Thoracic aorta (tissue), 2 donors: ENCODE data around the gene FBXO15. TPM values are rescaled to one million over a fixed set of nuclear protein-coding genes. Genes with fewer than 3 reads are reported as not detected.

ENCODE experiments used
- ATAC-seq: fragments of 150-250 bp; one replicate; pipeline ENCODE4 v1.8.0; 2017; ENCODE audit warnings: low read depth; ENCODE audit not compliant: insufficient number of reproducible peaks, low FRiP score
- DNase-seq: peaks from one replicate; pipeline ENCODE4 v3.0.0-alpha.2; 2020; ENCODE audit warnings: low spot score
- H3K27ac ChIP-seq, 2 donors: fragments of 200-600 bp; sonication (generic); 1 replicate in 1 of 2; 2 replicates in 1 of 2; pipeline ENCODE4 v1.5.1; 2016; ENCODE audit warnings: mild to moderate bottlenecking in 2 of 2, moderate library complexity in 2 of 2
- H3K27me3 ChIP-seq: fragments of 200-600 bp; sonication (generic); replicated peaks from 2 replicates; pipeline ENCODE4 v1.6.0; 2016; ENCODE audit warnings: mild to moderate bottlenecking; ENCODE audit not compliant: insufficient read depth
- H3K36me3 ChIP-seq: fragments of 200-600 bp; sonication (generic); one replicate; pipeline ENCODE4 v1.5.1; 2016
- H3K4me1 ChIP-seq, 2 donors: fragments of 200-600 bp; sonication (generic); 1 replicate in 1 of 2; 2 replicates in 1 of 2; pipeline versions ENCODE4 v1.5.1 to v1.6.0; 2016; ENCODE audit warnings: low read depth in 2 of 2, mild to moderate bottlenecking in 1 of 2; ENCODE audit not compliant: control insufficient read depth in 1 of 2
- H3K4me3 ChIP-seq: fragments of 200-600 bp; sonication (generic); 2 replicates; pipeline ENCODE4 v1.5.1; 2016; ENCODE audit warnings: mild to moderate bottlenecking
- H3K9me3 ChIP-seq: fragments of 200-600 bp; sonication (generic); 2 replicates; pipeline ENCODE4 v1.5.1; 2016
- total RNA-seq, 2 donors: library from RNA; depleted of rRNA; stranded (reverse); fragments of >200 nt; gene quantifications; one replicate each; pipeline versions ENCODE4 v1.1.0 to v1.2.3, GENCODE V29; 2016
- TF ChIP-seq, protein P1 (sequence below): fragments of 200-600 bp; sonication (generic); IDR thresholded peaks from one replicate; pipeline ENCODE4 v1.5.1; 2019; ENCODE audit warnings: antibody characterized with exemption

The FBXO15 gene
- total RNA-seq, 2 donors from 2014 or later: 1.8 TPM; not detected in 1

DNA sequence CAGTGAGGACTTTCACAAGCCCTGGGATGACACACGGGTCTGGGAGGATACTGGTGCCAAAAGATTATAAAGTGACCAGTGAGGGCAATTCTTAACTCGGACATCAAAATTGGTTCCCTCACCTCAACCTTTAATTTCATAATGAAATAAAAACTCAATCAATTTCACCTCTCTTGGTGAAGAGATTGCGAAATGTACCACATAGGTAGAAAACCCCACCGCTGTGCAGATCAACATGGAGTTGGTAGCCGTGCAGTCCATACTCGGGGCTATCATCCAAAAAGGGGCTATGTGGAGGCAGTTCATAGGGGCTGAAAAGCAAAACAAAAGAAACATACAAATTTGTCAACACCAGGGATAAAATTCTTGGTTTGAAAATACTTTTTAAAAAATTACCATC is 24.4 kb downstream of the FBXO15 start:
- Histone ChIP-seq H3K9me3 (no peaks in the 10 kb centered on the region), H3K36me3 (no peaks in the 10 kb centered on the region), H3K4me3 (no peak overlapping the region), H3K27me3 (no peaks in the 10 kb centered on the region), H3K4me1 (no peaks in the 10 kb centered on the region), H3K27ac (no peak overlapping the region)
- TF ChIP-seq, protein P1, sequence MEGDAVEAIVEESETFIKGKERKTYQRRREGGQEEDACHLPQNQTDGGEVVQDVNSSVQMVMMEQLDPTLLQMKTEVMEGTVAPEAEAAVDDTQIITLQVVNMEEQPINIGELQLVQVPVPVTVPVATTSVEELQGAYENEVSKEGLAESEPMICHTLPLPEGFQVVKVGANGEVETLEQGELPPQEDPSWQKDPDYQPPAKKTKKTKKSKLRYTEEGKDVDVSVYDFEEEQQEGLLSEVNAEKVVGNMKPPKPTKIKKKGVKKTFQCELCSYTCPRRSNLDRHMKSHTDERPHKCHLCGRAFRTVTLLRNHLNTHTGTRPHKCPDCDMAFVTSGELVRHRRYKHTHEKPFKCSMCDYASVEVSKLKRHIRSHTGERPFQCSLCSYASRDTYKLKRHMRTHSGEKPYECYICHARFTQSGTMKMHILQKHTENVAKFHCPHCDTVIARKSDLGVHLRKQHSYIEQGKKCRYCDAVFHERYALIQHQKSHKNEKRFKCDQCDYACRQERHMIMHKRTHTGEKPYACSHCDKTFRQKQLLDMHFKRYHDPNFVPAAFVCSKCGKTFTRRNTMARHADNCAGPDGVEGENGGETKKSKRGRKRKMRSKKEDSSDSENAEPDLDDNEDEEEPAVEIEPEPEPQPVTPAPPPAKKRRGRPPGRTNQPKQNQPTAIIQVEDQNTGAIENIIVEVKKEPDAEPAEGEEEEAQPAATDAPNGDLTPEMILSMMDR: no peak
- DNase-seq (no peak), ATAC-seq (no peak)

GRCh38 chr18:74116633-74117554 is 30.7 kb downstream of the FBXO15 start:
- no peak for DNase-seq

DNA sequence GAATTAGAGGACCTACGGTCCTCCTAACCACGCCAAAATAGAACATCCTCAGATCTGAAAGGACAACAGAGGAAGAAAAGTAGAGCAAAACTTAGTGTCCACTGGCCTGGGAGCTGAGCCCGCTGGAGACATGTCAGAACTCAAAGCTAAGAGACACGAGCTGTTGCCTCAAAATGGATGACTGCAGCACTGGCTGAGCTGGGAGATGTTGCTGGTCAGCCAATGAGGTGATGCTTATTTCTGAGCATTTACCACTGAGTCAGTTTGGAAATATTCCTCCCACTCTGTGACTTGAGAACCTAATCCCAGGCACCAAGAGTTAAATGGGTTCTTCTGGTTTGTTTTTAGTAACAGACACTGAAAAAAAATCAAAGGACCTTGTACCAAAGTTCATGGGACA is 32.6 kb downstream of the FBXO15 start:
- no peak overlapping the region for H3K27ac ChIP-seq

More at GRCh38 chr18:74116633-74117554, 30.7 kb downstream of the FBXO15 start:
- no peaks in the 10 kb centered on the region for H3K4me1 ChIP-seq
- no peak overlapping the region for H3K27ac ChIP-seq
- no peaks in the 10 kb centered on the region for H3K27me3 ChIP-seq
- no peaks in the 10 kb centered on the region for H3K36me3 ChIP-seq
- ATAC-seq: no peak
- no peaks in the 10 kb centered on the region for H3K9me3 ChIP-seq
- TF ChIP-seq, protein P1: no peak
- H3K4me3 ChIP-seq: no peak overlapping the region

DNA sequence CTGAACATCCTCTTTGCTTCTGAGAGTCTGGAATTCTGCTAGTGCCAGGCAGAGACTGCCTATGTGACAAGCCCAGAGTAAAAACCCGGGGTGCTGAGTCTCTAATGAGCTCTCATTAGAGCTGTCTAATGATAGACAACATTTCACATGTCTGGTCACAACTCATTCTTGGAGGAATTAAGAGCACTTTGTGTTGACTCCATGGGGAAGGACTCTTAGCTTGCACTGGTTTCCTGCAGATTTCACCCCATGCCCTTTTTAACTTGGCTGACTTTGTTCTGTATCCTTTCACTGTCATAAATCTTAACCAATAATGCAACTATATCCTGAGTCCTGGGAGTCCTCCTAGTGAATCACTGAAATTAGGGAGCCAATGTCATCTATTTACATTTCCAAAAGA is 33.5 kb downstream of the FBXO15 start:
- no peak overlapping the region for H3K4me3 ChIP-seq
- TF ChIP-seq, protein P1: no peak
- H3K27ac ChIP-seq: no peak overlapping the region
- no peaks in the 10 kb centered on the region for H3K27me3 ChIP-seq
- peaks cover 1% of the 10 kb centered on the region for H3K9me3 ChIP-seq
- H3K36me3 ChIP-seq: no peaks in the 10 kb centered on the region
- no peaks in the 10 kb centered on the region for H3K4me1 ChIP-seq
- ATAC-seq (no peak), DNase-seq (no peak)

More for the DNA sequence above, 32.6 kb downstream of the FBXO15 start:
- H3K9me3 ChIP-seq: no peaks in the 10 kb centered on the region
- H3K4me1 ChIP-seq: no peaks in the 10 kb centered on the region
- H3K4me3 ChIP-seq: no peak overlapping the region
- ATAC-seq (no peak), DNase-seq (no peak)
- TF ChIP-seq, protein P1: no peak
- no peaks in the 10 kb centered on the region for H3K27me3 ChIP-seq
- H3K36me3 ChIP-seq: no peaks in the 10 kb centered on the region

DNA sequence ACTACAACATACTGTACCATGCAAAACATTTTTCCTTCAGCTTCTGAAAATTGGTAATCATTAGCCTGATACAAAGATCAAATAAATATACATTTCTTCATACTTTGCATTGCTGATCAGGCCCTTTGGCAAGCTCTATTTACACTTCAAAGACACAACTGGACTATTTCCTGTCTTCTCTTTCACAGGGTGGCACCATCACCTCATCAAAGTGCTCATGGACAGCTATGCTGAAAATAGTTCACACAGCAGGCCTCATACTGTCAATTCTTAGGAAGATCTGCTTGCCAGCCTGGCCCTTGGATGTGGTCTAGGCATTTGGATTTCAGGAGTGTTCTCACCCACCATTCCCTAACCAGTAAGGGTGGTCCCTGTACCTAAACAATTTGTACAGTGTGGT is 33.9 kb downstream of the FBXO15 start:
- no peaks in the 10 kb centered on the region for H3K4me1 ChIP-seq
- no peak overlapping the region for H3K27ac ChIP-seq
- peaks cover 4% of the 10 kb centered on the region for H3K9me3 ChIP-seq
- TF ChIP-seq, protein P1: no peak
- ATAC-seq (no peak), DNase-seq (no peak)
- H3K27me3 ChIP-seq: no peaks in the 10 kb centered on the region
- H3K4me3 ChIP-seq: no peak overlapping the region
- H3K36me3 ChIP-seq: no peaks in the 10 kb centered on the region
